ENCODE measurements around the gene EPHA2. TPM values are rescaled to one million over a fixed set of nuclear protein-coding genes. Genes with fewer than 3 reads are reported as not detected.

The EPHA2 gene
- polyA plus RNA-seq, 1 of the 3 experiments (the other 2 are of a cell fraction) = 126 TPM

DNA sequence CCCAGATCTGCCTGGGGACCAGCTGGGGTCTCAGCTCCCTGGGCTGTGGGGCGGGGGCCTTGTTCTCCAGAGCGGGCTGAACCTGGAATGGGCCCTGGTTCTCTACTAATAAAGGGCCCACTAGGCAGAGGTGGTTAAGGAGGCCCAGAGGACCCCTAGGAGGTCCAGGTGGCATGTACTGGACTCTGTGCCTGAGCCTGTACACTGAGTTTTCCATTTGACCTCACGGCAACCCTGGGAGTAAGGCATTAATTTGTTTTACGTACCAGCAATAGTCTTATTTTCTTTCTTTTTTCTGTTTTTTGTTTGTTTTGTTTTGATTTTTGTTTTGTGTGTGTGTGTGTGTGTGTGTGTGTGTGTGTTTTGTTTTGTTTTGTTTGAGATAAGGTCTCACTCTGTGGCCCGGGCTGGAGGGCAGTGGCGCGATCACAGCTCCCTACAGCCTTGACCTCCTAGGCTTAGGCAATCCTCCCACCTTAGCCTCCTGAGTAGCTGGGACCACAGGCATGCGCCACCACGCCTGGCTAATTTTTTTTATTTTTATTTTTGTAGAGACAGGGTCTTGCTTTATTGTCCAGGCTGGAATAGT, 62.9 kb downstream of the EPHA2 start:
- ChIA-PET POLR2A (no interaction called here), CTCF (interaction anchor here (1.0 to 3.5 kb wide), 5 partner anchors 11 to 19 kb away, joined by 4 to 22 read pairs (median 4); partner anchors contain the start of gene FAM131C)
- Histone ChIP-seq H3K4me1 (ENCODE audit: control insufficient read depth in 1 of 2, insufficient read depth in 2 of 2, low read depth in 1 of 2, low read length in 1 of 2) (peaks cover 0 to 3% of the 10 kb centered on the region in 2 experiments; a peak in 1 of 4 replicates), H3K4me2 (no peak overlapping the region), H3K4me3 (ENCODE audit: low read depth in 2 of 2, low read length in 1 of 2) (no peak overlapping the region), H3K79me2 (ENCODE audit: insufficient read depth) (no peaks in the 10 kb centered on the region), H3F3A (replicated peaks; ENCODE audit: insufficient read depth) (no peaks in the 10 kb centered on the region), H3K9me2 (no peaks in the 10 kb centered on the region), H4K20me1 (ENCODE audit: insufficient read depth) (no peaks in the 10 kb centered on the region), H3K9ac (no peak overlapping the region), H3K27me3 (ENCODE audit: insufficient read depth) (no peaks in the 10 kb centered on the region), H3K9me3 (no peaks in the 10 kb centered on the region), H2AFZ (ENCODE audit: low read depth) (no peak overlapping the region), H3K36me3 (replicated peaks in 1 of 2; ENCODE audit: control insufficient read depth in 1 of 2, insufficient read depth in 2 of 2, low read length in 1 of 2) (no peaks in the 10 kb centered on the region), H3K27ac (ENCODE audit: low read depth in 2 of 2, low read length in 1 of 2) (no peak overlapping the region)
- no peak for DNase-seq
- WGBS (ENCODE audit: low lambda C conversion rate) = 91% methylated on average over 7 of the region's 9 CpGs
- TF ChIP-seq JUND (IDR thresholded peaks at IDR 0.05) (no peak), RAD21 (IDR thresholded peaks at IDR 0.05; ENCODE audit: low read length) (no peak), GABPA (IDR thresholded peaks at IDR 0.05; ENCODE audit: low read depth) (no peak), TAF1 (IDR thresholded peaks at IDR 0.05; ENCODE audit: borderline replicate concordance, low read depth, low read length) (no peak), EZH2phosphoT487 (IDR thresholded peaks at IDR 0.05; ENCODE audit: borderline replicate concordance, low read depth) (no peak), FOXJ3 (CRISPR knock-in tag; IDR thresholded peaks at IDR 0.05) (no peak), MEF2A (IDR thresholded peaks at IDR 0.05; ENCODE audit: borderline replicate concordance, low read depth) (no peak), POLR2AphosphoS5 (IDR thresholded peaks at IDR 0.05; ENCODE audit: low read depth, low read length) (no peak), GATA2 (CRISPR knock-in tag; IDR thresholded peaks at IDR 0.05) (no peak), MXI1 (IDR thresholded peaks at IDR 0.05; ENCODE audit: low read depth, low read length) (no peak), TCF12 (IDR thresholded peaks at IDR 0.05) (no peak), ELF1 (IDR thresholded peaks at IDR 0.05) (no peak), YY1 (IDR thresholded peaks at IDR 0.05; ENCODE audit: low read depth) (no peak), NFIC (IDR thresholded peaks at IDR 0.05; ENCODE audit: borderline replicate concordance) (no peak)
- TF ChIP-seq, protein P1, sequence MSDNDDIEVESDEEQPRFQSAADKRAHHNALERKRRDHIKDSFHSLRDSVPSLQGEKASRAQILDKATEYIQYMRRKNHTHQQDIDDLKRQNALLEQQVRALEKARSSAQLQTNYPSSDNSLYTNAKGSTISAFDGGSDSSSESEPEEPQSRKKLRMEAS (IDR thresholded peaks at IDR 0.05; ENCODE audit: low read depth) = no peak
- TF ChIP-seq, protein P2, sequence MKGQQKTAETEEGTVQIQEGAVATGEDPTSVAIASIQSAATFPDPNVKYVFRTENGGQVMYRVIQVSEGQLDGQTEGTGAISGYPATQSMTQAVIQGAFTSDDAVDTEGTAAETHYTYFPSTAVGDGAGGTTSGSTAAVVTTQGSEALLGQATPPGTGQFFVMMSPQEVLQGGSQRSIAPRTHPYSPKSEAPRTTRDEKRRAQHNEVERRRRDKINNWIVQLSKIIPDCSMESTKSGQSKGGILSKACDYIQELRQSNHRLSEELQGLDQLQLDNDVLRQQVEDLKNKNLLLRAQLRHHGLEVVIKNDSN (IDR thresholded peaks at IDR 0.05; ENCODE audit: borderline replicate concordance, low read depth) = no peak
- TF ChIP-seq, protein P3, sequence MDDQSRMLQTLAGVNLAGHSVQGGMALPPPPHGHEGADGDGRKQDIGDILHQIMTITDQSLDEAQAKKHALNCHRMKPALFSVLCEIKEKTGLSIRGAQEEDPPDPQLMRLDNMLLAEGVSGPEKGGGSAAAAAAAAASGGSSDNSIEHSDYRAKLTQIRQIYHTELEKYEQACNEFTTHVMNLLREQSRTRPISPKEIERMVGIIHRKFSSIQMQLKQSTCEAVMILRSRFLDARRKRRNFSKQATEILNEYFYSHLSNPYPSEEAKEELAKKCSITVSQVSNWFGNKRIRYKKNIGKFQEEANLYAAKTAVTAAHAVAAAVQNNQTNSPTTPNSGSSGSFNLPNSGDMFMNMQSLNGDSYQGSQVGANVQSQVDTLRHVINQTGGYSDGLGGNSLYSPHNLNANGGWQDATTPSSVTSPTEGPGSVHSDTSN (IDR thresholded peaks at IDR 0.05) = no peak
